HG03442 (cell line): ENCODE data around the gene FBLN7.

Experiments used
- ATAC-seq: cut with Tn5 transposase; IDR thresholded peaks from one replicate; pipeline ENCODE4 v1.9.1; 2021; ENCODE audit warnings: mild to moderate bottlenecking, moderate library complexity; ENCODE audit not compliant: unreplicated experiment

FBLN7 gene

GRCh38 chr2:112140205-112140802 lies 2.1 kb downstream of the FBLN7 start:
- no peak for ATAC-seq

DNA sequence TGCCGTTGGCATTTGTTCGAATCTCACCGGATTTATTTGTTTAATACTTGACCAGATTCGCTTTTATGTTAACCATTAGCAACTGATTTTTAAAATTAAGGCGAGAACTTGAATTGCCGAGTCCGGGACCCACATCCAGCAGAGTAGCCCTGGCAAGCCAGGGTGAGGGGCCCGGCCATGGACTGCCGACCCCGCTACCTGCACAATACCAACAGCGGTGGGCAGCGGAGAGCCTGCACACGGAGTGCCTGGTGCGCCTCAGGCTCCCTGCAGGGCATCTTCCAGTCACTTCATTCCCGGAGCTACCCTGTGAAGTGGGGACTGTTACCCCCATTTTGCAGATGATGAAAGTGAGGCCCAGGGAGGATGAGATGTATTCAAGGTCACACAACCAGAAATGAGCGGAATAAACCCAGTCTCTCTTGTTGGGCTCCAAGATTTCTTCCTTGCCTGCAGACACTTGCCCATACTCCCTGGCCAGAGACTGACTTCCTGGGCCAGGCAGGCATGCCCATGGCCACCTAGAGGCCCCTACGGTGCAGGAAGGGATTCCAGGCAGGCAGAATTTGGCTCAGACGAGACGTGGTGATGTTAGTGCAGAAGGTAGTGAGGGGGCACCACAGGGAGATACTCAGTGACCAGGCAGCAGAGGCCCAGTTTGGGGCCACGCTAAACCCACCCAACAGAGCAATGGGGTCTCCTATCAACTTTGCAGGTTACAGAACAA lies 2.9 kb downstream of the FBLN7 start:
- no peak for ATAC-seq

GRCh38 chr2:112141626-112142007 lies 3.4 kb downstream of the FBLN7 start:
- no peak for ATAC-seq

- no peak for ATAC-seq
Measured at GRCh38 chr2:112142525-112143078, 4.4 kb downstream of the FBLN7 start.

DNA sequence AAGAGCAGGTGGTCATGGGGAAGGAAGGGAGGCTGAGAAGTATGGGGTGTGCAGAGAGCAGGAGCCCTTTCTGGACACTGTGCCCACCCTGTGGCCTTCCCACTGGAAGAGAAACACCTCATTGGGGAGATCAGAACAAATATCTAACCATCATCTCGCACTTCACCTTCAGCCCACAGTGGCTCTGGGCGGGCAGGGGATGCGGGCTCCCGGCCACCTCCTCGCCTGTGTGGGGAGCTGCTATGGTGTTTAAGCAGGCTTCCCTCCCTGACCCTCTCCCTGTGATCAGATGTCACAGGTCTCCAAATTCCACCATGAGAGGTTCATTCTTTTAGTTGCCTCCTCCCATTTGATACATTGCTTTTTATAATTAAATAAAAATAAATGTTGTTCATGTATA lies 5.0 kb downstream of the FBLN7 start:
- no peak for ATAC-seq

- ATAC-seq, result no peak
Measured at GRCh38 chr2:112144966-112145365, 6.8 kb downstream of the FBLN7 start.

- no peak for ATAC-seq
Measured at GRCh38 chr2:112147382-112148168, 9.4 kb downstream of the FBLN7 start.

- no peak for ATAC-seq
Measured at GRCh38 chr2:112148477-112148876, 10.3 kb downstream of the FBLN7 start.

- no peak for ATAC-seq
Measured at GRCh38 chr2:112149194-112149593, 11.0 kb downstream of the FBLN7 start.

- ATAC-seq, result no peak
Measured at GRCh38 chr2:112149866-112150435, 11.8 kb downstream of the FBLN7 start.

DNA sequence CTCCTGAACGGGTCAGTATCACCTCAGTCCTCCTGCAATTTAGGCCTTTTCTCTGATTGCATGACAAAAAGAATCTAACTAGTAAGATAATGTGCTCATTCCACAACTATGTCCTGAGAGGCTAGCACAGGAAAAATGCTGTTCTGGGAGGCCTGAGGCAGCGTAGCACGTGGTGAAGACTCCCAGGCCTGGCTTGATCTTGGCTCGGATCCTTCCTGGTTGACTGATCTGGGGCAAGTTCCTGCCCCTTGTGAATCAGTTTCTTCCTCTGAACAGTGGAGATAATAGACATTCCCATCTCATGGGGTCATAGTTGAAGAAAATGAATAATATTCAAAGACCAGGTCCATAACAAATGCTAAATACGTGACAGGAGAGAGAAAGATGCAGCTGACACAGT lies 12.3 kb downstream of the FBLN7 start:
- no peak for ATAC-seq

DNA sequence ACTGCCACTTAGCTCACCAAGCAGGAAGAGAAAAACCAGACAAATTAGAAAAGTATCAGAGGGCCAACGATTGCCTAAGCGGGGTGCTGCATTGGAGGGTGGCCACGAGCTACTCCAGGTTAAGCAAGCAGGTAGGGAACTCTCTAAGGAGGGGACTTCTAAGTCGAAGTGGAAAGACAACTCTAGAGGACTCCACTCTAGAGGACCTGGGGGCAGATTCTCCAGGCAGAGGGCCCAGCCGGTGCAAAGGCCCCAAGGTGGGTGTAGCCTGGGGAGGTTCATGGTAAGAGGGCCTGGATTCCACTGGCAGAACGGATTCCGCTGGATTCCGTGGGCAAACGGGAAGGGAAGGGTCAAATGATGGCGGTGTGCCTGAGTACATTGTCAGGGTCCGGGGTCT lies 12.7 kb downstream of the FBLN7 start:
- ATAC-seq, result no peak

DNA sequence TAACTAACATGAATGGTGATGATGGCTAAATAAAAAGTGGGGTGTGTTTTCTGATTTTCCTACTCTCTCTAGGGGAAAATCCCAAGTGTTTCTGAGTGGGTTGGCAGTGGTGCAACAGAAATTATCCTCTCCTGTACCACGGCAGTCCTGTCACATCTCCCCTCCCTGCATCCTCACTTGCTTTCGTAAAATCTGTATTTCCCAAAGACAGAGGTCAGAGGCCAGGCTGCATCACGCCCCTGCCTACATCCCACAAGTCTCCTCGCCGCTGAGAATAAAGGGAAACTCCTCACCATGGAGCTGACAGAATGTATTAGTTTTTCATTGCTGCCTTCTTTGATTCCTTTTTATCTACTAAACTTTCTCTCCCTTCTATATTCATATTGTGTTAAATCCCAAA lies 13.1 kb downstream of the FBLN7 start:
- no peak for ATAC-seq

- ATAC-seq, result no peak
Measured at GRCh38 chr2:112151701-112152440, 13.7 kb downstream of the FBLN7 start.

DNA sequence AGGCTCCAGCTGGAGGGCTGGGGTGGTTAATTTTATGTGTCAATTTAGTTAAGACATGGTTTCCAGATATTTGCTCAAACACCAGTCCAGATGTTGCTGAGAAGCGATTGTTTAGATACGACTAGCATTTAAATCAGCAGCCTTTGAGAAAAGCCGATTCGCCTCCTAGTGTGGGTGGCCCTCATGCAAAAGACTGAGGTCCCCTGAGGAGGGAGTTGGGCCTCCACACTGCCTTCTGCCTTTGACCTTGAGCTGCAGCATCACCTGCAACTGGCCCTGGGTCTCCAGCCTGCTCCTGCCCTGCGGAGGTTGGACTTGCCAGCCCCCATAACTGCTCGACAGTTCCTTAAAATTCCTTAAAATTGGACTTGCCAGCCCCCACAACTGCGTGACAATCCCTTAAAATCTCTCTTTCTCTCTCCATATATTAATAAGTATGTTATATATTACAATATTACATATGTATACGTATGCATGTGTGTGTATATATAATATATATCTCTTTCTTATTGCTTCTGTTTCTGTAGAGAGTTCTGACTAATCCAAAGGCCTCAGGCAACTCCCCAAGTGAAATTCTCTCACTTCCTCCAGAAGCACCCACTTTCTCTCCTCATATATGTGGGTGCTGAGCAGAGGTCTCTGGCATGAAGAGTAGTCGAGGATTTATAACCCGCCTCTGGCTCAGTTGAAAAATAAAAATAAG lies 14.4 kb downstream of the FBLN7 start:
- no peak for ATAC-seq

DNA sequence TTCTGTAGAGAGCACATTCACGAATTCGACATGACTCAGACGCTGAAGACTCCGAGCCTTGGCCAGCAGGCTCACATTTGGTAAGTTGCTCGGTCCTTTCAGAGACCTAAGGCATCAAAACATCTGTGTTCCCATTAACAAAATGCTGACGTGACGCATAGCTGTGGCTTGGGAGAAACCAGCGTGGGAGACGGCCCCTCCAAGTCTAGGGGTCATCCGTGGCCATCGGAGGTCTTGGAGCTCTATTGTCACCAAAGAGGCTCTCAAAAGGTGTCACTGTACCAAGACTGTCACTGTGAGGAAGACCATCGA lies 14.9 kb downstream of the FBLN7 start:
- ATAC-seq, result no peak

- ATAC-seq, result no peak
Measured at GRCh38 chr2:112153501-112153900, 15.3 kb downstream of the FBLN7 start.

GRCh38 chr2:112154246-112155117 lies 16.3 kb downstream of the FBLN7 start:
- ATAC-seq, result no peak
